ENCODE results near the gene MSMB. TPM values are rescaled to one million over a fixed set of nuclear protein-coding genes. Genes with fewer than 3 reads are reported as not detected.

The MSMB gene
- total RNA-seq, 1 donor from 2014 or later = 5.3 TPM

GRCh38 chr10:46016811-46017210 lies 29.3 kb downstream of the MSMB start:
- intact Hi-C loops (cut with DNase I) = no loop called here
- Histone ChIP-seq H3K4me1 (peaks cover 56% of the 10 kb centered on the region), H3K36me3 (peaks cover 47% of the 10 kb centered on the region), H3K27ac (no peak overlapping the region), H3K4me3 (no peak overlapping the region), H3K27me3 (ENCODE audit: low read depth) (no peaks in the 10 kb centered on the region), H3K9me3 (no peaks in the 10 kb centered on the region)
- no peak for DNase-seq
- TF ChIP-seq, protein P1, sequence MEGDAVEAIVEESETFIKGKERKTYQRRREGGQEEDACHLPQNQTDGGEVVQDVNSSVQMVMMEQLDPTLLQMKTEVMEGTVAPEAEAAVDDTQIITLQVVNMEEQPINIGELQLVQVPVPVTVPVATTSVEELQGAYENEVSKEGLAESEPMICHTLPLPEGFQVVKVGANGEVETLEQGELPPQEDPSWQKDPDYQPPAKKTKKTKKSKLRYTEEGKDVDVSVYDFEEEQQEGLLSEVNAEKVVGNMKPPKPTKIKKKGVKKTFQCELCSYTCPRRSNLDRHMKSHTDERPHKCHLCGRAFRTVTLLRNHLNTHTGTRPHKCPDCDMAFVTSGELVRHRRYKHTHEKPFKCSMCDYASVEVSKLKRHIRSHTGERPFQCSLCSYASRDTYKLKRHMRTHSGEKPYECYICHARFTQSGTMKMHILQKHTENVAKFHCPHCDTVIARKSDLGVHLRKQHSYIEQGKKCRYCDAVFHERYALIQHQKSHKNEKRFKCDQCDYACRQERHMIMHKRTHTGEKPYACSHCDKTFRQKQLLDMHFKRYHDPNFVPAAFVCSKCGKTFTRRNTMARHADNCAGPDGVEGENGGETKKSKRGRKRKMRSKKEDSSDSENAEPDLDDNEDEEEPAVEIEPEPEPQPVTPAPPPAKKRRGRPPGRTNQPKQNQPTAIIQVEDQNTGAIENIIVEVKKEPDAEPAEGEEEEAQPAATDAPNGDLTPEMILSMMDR (IDR thresholded peaks at IDR 0.05) = no peak
- ATAC-seq = no peak

GRCh38 chr10:46016190-46016589 lies 29.9 kb downstream of the MSMB start:
- Histone ChIP-seq H3K36me3 (peaks cover 54% of the 10 kb centered on the region), H3K4me3 (no peak overlapping the region), H3K9me3 (no peaks in the 10 kb centered on the region), H3K4me1 (peaks cover 51% of the 10 kb centered on the region), H3K27me3 (ENCODE audit: low read depth) (no peaks in the 10 kb centered on the region), H3K27ac (no peak overlapping the region)
- DNase-seq (no peak), ATAC-seq (no peak)
- intact Hi-C loops (cut with DNase I) = no loop called here
- TF ChIP-seq, protein P1 (IDR thresholded peaks at IDR 0.05) = no peak

DNA sequence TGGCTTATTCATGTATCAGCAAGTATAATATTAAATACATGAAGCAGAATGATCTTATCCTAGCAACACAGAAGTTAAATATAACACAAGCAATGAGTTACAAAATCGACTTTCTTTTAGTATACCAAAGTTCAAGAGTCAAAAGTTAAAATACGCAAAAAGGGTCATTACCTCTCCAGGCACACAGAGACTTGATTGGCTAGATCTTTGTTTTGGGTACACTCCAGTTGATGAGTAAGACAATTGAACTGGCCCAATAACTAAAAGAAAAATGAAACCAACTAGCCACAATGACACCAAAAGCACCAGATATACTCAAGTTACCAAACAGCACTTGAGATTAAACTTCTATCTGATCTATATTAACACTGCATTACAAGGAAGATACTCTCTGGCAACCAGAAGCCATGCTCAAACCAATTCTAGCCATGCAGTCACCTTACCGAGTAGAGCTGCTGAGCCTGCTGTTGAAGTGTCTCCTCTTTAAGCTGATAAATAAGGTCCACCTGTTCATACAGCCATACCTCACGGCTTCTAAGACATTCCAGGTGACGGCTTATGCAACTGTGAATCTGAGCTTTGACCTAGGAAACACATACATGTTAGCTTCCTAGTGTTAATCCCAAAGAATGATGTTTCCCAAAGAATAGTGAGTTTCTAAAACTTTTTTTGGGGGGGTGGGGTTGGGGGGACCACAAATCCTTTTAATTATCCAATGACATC lies 31.2 kb downstream of the MSMB start:
- H3K4me1 ChIP-seq = peaks cover 38% of the 10 kb centered on the region
- H3K27me3 ChIP-seq (ENCODE audit: low read depth) = no peaks in the 10 kb centered on the region
- H3K36me3 ChIP-seq = peaks cover 67% of the 10 kb centered on the region
- ATAC-seq (no peak), DNase-seq (no peak)
- TF ChIP-seq, protein P1 (IDR thresholded peaks at IDR 0.05) = no peak
- intact Hi-C loops (cut with DNase I) = no loop called here
- no peak overlapping the region for H3K27ac ChIP-seq
- no peaks in the 10 kb centered on the region for H3K9me3 ChIP-seq
- no peak overlapping the region for H3K4me3 ChIP-seq

DNA sequence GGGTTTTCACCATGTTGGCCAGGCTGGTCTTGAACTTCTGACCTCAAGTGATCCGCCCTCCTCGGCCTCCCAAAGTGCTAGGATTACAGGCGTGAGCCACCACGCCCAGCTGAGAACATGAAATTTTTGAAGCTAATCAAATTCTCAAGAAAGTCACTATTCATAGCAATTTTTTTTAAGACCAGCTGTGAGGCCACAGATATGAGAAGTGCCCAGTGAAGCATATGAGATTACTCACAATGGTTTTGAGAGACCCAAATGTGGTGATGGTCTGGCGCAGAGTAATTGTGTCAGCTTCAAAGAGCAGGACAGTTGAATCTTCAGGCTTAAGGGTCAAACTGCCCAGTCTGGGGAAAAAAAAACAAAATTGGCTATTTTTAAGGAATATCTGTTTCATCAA lies 31.9 kb downstream of the MSMB start:
- TF ChIP-seq, protein P1 (IDR thresholded peaks at IDR 0.05) = no peak
- intact Hi-C loops (cut with DNase I) = no loop called here
- DNase-seq = no peak
- no peaks in the 10 kb centered on the region for H3K9me3 ChIP-seq
- peaks cover 73% of the 10 kb centered on the region for H3K36me3 ChIP-seq
- peaks cover 35% of the 10 kb centered on the region for H3K4me1 ChIP-seq
- H3K27me3 ChIP-seq (ENCODE audit: low read depth) = no peaks in the 10 kb centered on the region
- no peak for ATAC-seq
- no peak overlapping the region for H3K4me3 ChIP-seq
- no peak overlapping the region for H3K27ac ChIP-seq

GRCh38 chr10:46012746-46013145 lies 33.3 kb downstream of the MSMB start:
- Histone ChIP-seq H3K27ac (no peak overlapping the region), H3K27me3 (ENCODE audit: low read depth) (no peaks in the 10 kb centered on the region), H3K4me3 (no peak overlapping the region), H3K36me3 (peaks cover 88% of the 10 kb centered on the region), H3K4me1 (peaks cover 25% of the 10 kb centered on the region), H3K9me3 (no peaks in the 10 kb centered on the region)
- ATAC-seq (no peak), DNase-seq (no peak)
- TF ChIP-seq, protein P1 (IDR thresholded peaks at IDR 0.05) = no peak
- intact Hi-C loops (cut with DNase I) = no loop called here
